Activated CD4-positive, alpha-beta T cell treated with anti-CD3 and anti-CD28 coated beads, Interleukin-2, amount 50 U/mL, for 24 hours (primary cell): Measurements from ENCODE around the gene PCDHGB6.
"Not testable (repeated sequence)": the region's sequence is repeated elsewhere in the genome, so short reads cannot be mapped to it uniquely, and the experiment has no call there.

ENCODE experiments used
- DNase-seq, 2 donors: peaks; one replicate each; pipeline ENCODE4 v3.0.0-alpha.2; 2020; ENCODE audit warnings: low read depth in 1 of 2, low spot score in 1 of 2

PCDHGB6 gene

GRCh38 chr5:141407790-141408505 lies at the start of gene PCDHGB6:
TSS of gene PCDHGB6 (plus strand) at chr5:141408021. CDS start at chr5:141408203, 182 bp downstream.
- DNase-seq = peak in 1 of 2 donors; percentile 24

- DNase-seq = no peak
These were observed 47.9 kb upstream of the PCDHGB6 start, which contains the start of gene PCDHGB2 for GRCh38 chr5:141359790-141360426. TSS of gene PCDHGB2 (plus strand) at chr5:141359994. CDS start at chr5:141360136, 142 bp downstream.

GRCh38 chr5:141360685-141361084 lies 47.1 kb upstream of the PCDHGB6 start:
- DNase-seq = no peak

GRCh38 chr5:141362719-141363118 lies 45.1 kb upstream of the PCDHGB6 start:
- DNase-seq = no peak

GRCh38 chr5:141363952-141364660 lies 43.7 kb upstream of the PCDHGB6 start, which contains the start of gene PCDHGA5:
TSS of gene PCDHGA5 (plus strand) at chr5:141364162. CDS start at chr5:141364331, 169 bp downstream.
- no peak for DNase-seq

GRCh38 chr5:141366016-141366896 lies 41.6 kb upstream of the PCDHGB6 start:
- no peak for DNase-seq

- no peak for DNase-seq
These were observed 37.6 kb upstream of the PCDHGB6 start, which contains the start of gene PCDHGB3 for GRCh38 chr5:141369994-141370848. TSS of gene PCDHGB3 (plus strand) at chr5:141370242. CDS start at chr5:141370395, 153 bp downstream.

GRCh38 chr5:141371572-141372475 lies 36.0 kb upstream of the PCDHGB6 start:
- DNase-seq = no peak

- DNase-seq = no peak
These were observed 34.0 kb upstream of the PCDHGB6 start, which contains the start of gene PCDHGA6 for GRCh38 chr5:141373673-141374317. TSS of gene PCDHGA6 (plus strand) at chr5:141373891. CDS start at chr5:141374084, 193 bp downstream.

- no peak for DNase-seq
These were observed 33.2 kb upstream of the PCDHGB6 start for GRCh38 chr5:141374627-141375026.

- DNase-seq = not testable (repeated sequence)
These were observed 32.2 kb upstream of the PCDHGB6 start for GRCh38 chr5:141375444-141376155.

- DNase-seq = no peak
These were observed 25.1 kb upstream of the PCDHGB6 start, which contains the start of gene PCDHGA7 for GRCh38 chr5:141382469-141383294. TSS of gene PCDHGA7 (plus strand) at chr5:141382742. CDS start at chr5:141382900, 158 bp downstream.

- DNase-seq = no peak
These were observed 24.5 kb upstream of the PCDHGB6 start for GRCh38 chr5:141383345-141383744.

GRCh38 chr5:141384471-141385267 lies 23.2 kb upstream of the PCDHGB6 start:
- DNase-seq = no peak

GRCh38 chr5:141387557-141388311 lies 20.1 kb upstream of the PCDHGB6 start, which contains the start of gene PCDHGB4:
TSS of gene PCDHGB4 (plus strand) at chr5:141387698. CDS start at chr5:141387885, 187 bp downstream.
- DNase-seq = not testable (repeated sequence)
